HG03354 (cell line): ENCODE measurements around the gene XPA.
A peak's percentile ranks its signal among the peaks of the same experiment; 100 is the strongest.

Experiments
- ATAC-seq: cut with Tn5 transposase; IDR thresholded peaks from one replicate; pipeline ENCODE4 v1.9.1; 2021; ENCODE audit warnings: mild to moderate bottlenecking; ENCODE audit not compliant: unreplicated experiment, poor library complexity, severe bottlenecking

Gene XPA

DNA sequence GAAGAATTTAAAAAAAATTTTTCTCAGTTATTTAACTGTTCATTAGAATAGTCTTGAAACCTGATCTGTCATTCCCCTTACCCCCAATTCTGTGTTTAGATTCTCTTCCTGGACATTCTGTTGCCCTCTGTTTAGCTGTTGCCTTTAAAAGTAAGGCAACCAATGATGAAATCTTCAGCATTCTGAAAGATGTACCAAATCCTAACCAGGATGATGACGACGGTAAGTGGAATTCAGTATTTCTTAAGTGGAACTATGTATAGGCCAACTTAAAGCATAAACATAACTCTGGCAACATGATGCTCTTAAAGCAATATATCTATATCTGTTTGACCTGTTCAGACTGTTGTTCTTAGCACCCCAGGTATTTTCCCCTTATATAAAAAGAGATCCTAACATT is 36.3 kb downstream of the XPA start:
- ATAC-seq, result no peak

- no peak for ATAC-seq
Observed at GRCh38 chr9:97660340-97660739, 36.8 kb downstream of the XPA start.

DNA sequence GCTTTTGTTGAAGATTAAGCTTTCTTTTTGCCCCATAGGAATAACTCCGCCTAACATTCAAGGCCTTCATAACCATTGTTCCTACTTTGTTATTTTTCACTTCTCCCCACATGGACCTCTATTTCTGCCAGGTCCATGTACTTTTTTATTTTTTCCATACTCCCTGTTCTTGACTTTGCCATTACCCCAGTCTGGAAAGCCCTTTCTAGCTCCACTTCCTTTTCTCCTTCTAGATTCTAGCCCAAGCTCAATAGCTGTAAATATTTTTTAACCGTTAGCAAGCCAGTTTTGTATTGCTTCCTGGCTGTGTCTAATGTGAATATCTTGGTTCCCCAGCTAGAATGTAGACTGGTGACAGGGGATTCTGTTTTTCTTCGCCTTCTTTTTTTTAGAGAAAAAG is 37.4 kb downstream of the XPA start:
- no peak for ATAC-seq

GRCh38 chr9:97658707-97659106 is 38.4 kb downstream of the XPA start:
- no peak for ATAC-seq

DNA sequence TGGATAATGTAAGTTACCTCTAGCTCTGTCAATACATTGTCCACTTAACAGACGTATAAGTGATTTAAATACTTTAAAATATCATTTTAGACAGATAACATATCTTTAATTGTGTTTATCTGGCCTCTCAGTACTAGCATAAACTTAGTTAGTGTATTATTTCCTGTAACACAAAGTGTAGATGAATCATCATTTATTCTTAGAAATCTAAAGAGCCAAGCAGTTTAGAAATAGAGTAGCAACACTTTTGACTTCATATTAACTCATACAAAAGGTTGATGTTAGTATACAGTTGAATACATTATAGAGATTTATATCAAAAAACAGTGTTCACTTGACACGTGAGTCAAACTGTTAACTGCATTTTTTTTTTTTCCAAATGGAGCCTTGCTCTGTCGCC is 45.5 kb downstream of the XPA start:
- no peak for ATAC-seq

GRCh38 chr9:97647996-97648395 is 49.1 kb downstream of the XPA start:
- ATAC-seq, result no peak

- ATAC-seq, result no peak
Observed at GRCh38 chr9:97645720-97646119, 51.4 kb downstream of the XPA start.

DNA sequence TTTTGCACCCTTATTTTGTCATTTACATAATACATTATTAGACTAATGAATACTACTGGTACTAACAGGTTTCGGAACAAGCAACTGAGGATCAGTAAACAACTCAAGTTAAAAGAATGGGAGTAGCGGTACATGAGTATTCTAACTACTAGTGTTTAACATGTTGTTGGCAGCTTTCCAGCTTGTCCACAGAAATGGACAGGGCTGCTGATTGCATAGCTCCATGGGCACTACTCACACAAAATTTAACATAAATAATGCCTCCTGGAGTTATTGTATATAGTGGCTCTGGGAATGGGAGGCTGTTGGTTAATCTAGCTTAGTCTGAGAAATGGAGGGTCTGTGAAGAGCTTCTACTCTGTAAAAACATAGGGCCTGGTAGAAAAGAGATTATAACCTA is 56.8 kb downstream of the XPA start:
- no peak for ATAC-seq

- no peak for ATAC-seq
Observed at GRCh38 chr9:97638666-97639065, 58.5 kb downstream of the XPA start.

GRCh38 chr9:97636903-97637302 is 60.2 kb downstream of the XPA start:
- ATAC-seq, result no peak

DNA sequence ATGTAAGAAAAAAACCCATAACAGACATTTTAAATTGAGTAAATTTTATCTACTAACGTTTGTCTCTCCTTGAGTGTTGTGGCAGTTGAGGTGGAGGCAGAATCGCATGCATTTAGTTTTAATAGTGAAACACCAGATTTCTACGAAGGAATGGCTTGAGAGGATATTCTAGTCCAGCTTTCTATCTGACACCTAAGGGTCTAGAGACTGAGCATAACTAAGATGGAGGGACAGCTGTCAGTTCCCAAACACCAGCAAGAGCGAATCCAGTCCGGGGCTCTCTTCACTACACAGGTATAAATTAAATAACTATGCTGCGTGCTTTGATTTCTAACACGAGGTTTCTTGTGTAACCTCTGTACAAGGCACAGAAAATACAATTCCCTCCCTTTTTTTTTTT is 62.1 kb downstream of the XPA start:
- ATAC-seq, result no peak

GRCh38 chr9:97633859-97634490 is 63.2 kb downstream of the XPA start:
- ATAC-seq, result peak; percentile 0

DNA sequence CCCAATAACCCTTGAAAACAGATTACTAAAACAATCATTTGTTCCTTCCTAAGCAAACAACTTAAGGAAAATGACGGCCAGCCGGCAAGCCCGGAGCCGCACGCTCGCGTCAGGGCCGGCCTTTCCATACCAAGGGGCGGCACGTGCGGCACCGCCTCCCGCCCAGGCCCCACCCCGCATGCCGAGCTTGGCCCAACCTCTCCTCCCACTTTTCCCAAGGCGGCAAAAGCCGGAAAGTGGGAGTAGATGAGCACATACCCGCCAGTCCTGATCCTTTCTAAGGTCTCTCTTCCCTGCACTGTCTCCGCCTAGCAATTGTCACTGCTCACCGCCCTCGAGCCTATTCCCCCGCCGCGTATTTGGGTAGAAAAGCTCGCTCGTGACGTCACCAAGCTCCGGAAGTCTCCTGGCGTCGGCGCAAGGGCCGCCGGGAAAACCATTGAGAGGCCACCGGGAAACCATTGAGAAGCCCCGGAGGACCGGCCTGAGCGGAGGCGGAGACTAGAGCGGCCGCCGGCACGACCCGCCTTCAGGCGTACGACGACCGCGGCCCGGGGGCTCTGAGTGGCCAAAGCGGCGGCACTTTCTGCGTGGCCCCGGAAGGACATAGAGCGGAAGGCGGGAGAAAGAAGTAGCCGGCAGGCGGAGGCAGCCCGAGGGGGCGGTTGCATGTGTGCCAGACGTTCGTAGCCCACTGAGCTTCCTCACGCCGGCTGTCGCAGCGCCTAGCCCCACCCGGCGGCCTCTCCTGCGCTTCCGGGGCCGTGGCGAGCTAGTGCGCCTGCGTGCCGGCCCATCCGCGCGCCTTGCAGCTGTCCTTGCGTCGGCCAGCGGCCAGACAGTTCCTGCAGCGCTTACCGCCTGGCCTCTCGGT is 63.9 kb downstream of the XPA start, which contains the start of the genes NCBP1 and TSTD2:
Gene NCBP1, plus strand, starts transcription at position 837 of the 874 bp plus-strand sequence. CDS start 61 bp downstream, outside the sequence.
Gene TSTD2, minus strand, starts transcription at position 384 of the 874 bp plus-strand sequence. CDS start 5,806 bp downstream, outside the sequence.
- peak; percentile 89 for ATAC-seq

DNA sequence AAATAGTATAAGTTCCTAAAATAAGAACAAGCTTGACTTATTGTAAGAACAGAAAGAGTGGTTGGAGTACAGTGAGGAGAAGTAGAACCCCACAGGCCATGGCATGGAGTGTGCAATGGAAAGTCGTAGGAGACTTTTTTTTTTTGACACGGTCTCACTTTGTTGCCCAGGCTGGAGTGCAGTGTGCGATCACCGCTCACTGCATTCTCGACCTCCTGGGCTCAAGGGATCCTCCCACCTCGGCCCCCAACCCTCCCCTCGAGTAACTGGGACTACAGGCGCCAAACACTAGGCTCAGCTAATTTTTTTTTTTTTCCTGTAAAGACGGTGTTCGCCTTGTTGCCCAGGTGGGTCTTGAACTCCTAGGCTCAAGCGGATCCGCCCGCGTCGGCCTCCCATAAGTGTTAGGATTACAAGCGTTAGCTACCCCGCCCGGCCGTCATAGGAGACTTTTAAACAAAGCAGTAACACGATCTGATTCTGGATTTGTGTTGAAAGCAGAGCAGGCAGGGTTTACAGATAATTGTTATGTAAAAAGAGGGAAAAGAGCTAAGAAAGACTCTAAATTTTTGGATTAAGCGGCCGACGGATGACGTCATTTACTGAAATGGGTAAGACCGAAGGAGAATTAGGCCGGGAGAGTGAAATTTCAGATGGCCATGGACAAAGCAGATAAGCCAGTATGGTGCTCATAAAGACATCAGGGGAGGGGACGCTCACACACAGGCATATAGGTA is 64.7 kb downstream of the XPA start:
- ATAC-seq, result peak; percentile 15

- ATAC-seq, result no peak
Observed at GRCh38 chr9:97630591-97630990, 66.5 kb downstream of the XPA start.

GRCh38 chr9:97629156-97629555 is 68.0 kb downstream of the XPA start:
- no peak for ATAC-seq

- ATAC-seq, result no peak
Observed at GRCh38 chr9:97628668-97629067, 68.5 kb downstream of the XPA start.

GRCh38 chr9:97627624-97628023 is 69.5 kb downstream of the XPA start:
- no peak for ATAC-seq

GRCh38 chr9:97625620-97626019 is 71.5 kb downstream of the XPA start:
- no peak for ATAC-seq
